NT2/D1 (cell line): ENCODE data around the gene LILRA6.
"Not testable (repeated sequence)": the region's sequence is repeated elsewhere in the genome, so short reads cannot be mapped to it uniquely, and the experiment has no call there.

ENCODE experiments used
- SUZ12 ChIP-seq: IDR thresholded peaks from 2 replicates; pipeline ENCODE4 v1.6.1; 2011; ENCODE audit not compliant: insufficient read length, insufficient read depth; ENCODE audit errors: extremely low read depth
- YY1 ChIP-seq: IDR thresholded peaks from 2 replicates; pipeline ENCODE4 v1.6.1; 2011; ENCODE audit not compliant: insufficient read length, insufficient read depth
- ZNF274 ChIP-seq: IDR thresholded peaks from 2 replicates; pipeline ENCODE4 v1.6.1; 2011; ENCODE audit warnings: mild to moderate bottlenecking, low read depth, low read length

DNA sequence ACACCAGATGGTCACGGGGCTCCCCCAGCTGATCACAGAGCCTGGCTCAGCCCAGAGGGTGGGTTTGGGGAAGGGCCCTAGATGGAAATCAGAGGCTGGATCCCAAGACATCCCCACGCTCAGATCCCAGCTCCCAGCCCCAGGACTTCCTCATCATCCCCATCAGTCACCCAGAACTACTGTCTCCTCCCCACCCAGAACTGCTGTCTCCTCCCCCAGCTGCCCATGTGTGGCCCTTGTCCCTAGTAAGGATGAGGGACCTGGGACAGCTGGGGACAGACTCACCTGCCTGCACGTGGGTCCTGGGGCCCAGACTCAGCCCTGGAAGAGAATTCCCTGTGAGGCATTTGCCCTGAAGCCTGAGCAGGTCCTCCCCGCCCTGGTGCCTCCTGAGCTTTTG is 356 bp downstream of the LILRA6 start:
- TF ChIP-seq SUZ12, YY1, ZNF274: not testable (repeated sequence)
